ENCODE data around the gene CES1.

GRCh38 chr16:55873122-55873521 is 40.2 kb upstream of the CES1 start:
- no peak for TF ChIP-seq USF2 (CRISPR knock-in tag; IDR thresholded peaks at IDR 0.05)
- TF ChIP-seq CREB1 (CRISPR knock-in tag; IDR thresholded peaks at IDR 0.05), result no peak
- no peak for TF ChIP-seq ZNF263 (CRISPR knock-in tag; IDR thresholded peaks at IDR 0.05; ENCODE audit: low read depth)
- no peak for TF ChIP-seq CTCF (IDR thresholded peaks at IDR 0.05)
- no peak for TF ChIP-seq SMAD3 (CRISPR knock-in tag; IDR thresholded peaks at IDR 0.05; ENCODE audit: borderline replicate concordance)
- no peak for TF ChIP-seq SP1 (CRISPR knock-in tag; conservative IDR thresholded peaks at IDR 0.05)
- TF ChIP-seq, protein P1, sequence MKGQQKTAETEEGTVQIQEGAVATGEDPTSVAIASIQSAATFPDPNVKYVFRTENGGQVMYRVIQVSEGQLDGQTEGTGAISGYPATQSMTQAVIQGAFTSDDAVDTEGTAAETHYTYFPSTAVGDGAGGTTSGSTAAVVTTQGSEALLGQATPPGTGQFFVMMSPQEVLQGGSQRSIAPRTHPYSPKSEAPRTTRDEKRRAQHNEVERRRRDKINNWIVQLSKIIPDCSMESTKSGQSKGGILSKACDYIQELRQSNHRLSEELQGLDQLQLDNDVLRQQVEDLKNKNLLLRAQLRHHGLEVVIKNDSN (CRISPR knock-in tag; IDR thresholded peaks at IDR 0.05), result no peak
- TF ChIP-seq MXD4 (CRISPR knock-in tag; IDR thresholded peaks at IDR 0.05; ENCODE audit: borderline replicate concordance), result no peak
- TF ChIP-seq ZNF121 (CRISPR knock-in tag; IDR thresholded peaks at IDR 0.05), result no peak
- TF ChIP-seq, protein P2, sequence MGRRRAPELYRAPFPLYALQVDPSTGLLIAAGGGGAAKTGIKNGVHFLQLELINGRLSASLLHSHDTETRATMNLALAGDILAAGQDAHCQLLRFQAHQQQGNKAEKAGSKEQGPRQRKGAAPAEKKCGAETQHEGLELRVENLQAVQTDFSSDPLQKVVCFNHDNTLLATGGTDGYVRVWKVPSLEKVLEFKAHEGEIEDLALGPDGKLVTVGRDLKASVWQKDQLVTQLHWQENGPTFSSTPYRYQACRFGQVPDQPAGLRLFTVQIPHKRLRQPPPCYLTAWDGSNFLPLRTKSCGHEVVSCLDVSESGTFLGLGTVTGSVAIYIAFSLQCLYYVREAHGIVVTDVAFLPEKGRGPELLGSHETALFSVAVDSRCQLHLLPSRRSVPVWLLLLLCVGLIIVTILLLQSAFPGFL (CRISPR knock-in tag; IDR thresholded peaks at IDR 0.05; ENCODE audit: borderline replicate concordance), result no peak
- no peak for TF ChIP-seq KAT7 (CRISPR knock-in tag; IDR thresholded peaks at IDR 0.05; ENCODE audit: borderline replicate concordance)
- TF ChIP-seq TEAD4 (CRISPR knock-in tag; IDR thresholded peaks at IDR 0.05), result no peak
- TF ChIP-seq ESRRA (CRISPR knock-in tag; IDR thresholded peaks at IDR 0.05; ENCODE audit: borderline replicate concordance), result no peak
